IMR-90 (cell line): ENCODE measurements around the gene MRPL12. TPM values are rescaled to one million over a fixed set of nuclear protein-coding genes. Genes with fewer than 3 reads are reported as not detected.

Experiments
- ATAC-seq: fragments of 200-7000 bp; cut with Tn5 transposase; 2 replicates; pipeline ENCODE4 v1.9.1; 2020; ENCODE audit warnings: low read depth, mild to moderate bottlenecking, moderate library complexity
- BruUV-seq: library from RNA; stranded (reverse); fragments of 400-500 nt; replicated peaks from 2 replicates; lab custom pipeline; 2021; lab: Mats Ljungman, UMichigan
- CTCF ChIA-PET: fragments of 300-600 bp; formaldehyde crosslinking; extraction: SDS; loops from one replicate; lab custom pipeline; 2021; ENCODE audit warnings: antibody characterized with exemption; lab: Yijun Ruan, JAX
- POLR2A ChIA-PET: fragments of 300-600 bp; sonication (Branson Sonifier 250); formaldehyde crosslinking; loops from one replicate; lab custom pipeline; 2022; ENCODE audit warnings: antibody characterized with exemption; ENCODE audit not compliant: unreplicated experiment; lab: Charles Lee
- DNase-seq: peaks from one replicate; pipeline ENCODE4 v3.0.0; 2013
- H2AFZ ChIP-seq: replicated peaks from 2 replicates; pipeline ENCODE3; 2013; ENCODE audit warnings: low read length, mild to moderate bottlenecking; ENCODE audit not compliant: poor library complexity
- H2AK5ac ChIP-seq: 2 replicates; pipeline ENCODE4 v1.6.1; 2013; ENCODE audit warnings: low read depth, low read length, inconsistent platforms
- H2AK9ac ChIP-seq: replicated peaks from 2 replicates; pipeline ENCODE3; 2013; ENCODE audit warnings: mild to moderate bottlenecking, low read depth, low read length, moderate library complexity; ENCODE audit not compliant: poor library complexity
- H2BK120ac ChIP-seq: 2 replicates; pipeline ENCODE4 v1.6.1; 2013; ENCODE audit warnings: low read depth, low read length, inconsistent platforms
- H2BK15ac ChIP-seq: 3 replicates; pipeline ENCODE4 v1.6.1; 2013; ENCODE audit warnings: low read depth, low read length, inconsistent platforms
- H2BK20ac ChIP-seq: 2 replicates; pipeline ENCODE4 v1.6.1; 2013; ENCODE audit warnings: low read depth, mild to moderate bottlenecking, inconsistent platforms, low read length, moderate library complexity
- H2BK5ac ChIP-seq: 2 replicates; pipeline ENCODE4 v1.6.1; 2013; ENCODE audit warnings: mild to moderate bottlenecking, low read depth, low read length, inconsistent platforms; ENCODE audit not compliant: poor library complexity, severe bottlenecking
- H3K14ac ChIP-seq: replicated peaks from 2 replicates; pipeline ENCODE4 v1.6.1; 2013; ENCODE audit warnings: low read depth, low read length, inconsistent platforms
- H3K18ac ChIP-seq: 2 replicates; pipeline ENCODE4 v1.6.1; 2013; ENCODE audit warnings: low read depth, low read length, control low read depth
- H3K23ac ChIP-seq: 2 replicates; pipeline ENCODE4 v1.6.1; 2013; ENCODE audit warnings: low read depth, low read length, inconsistent platforms
- H3K27ac ChIP-seq: 2 replicates; pipeline ENCODE4 v1.5.1; 2013; ENCODE audit warnings: mild to moderate bottlenecking, control low read depth, low read length; ENCODE audit not compliant: insufficient read depth
- H3K27me3 ChIP-seq: 2 replicates; pipeline ENCODE4 v1.6.1; 2013; ENCODE audit warnings: low read length; ENCODE audit not compliant: control insufficient read depth, insufficient read depth
- H3K36me3 ChIP-seq: 2 replicates; pipeline ENCODE4 v1.6.1; 2013; ENCODE audit warnings: low read length, mixed read lengths; ENCODE audit not compliant: control insufficient read depth, insufficient read depth
- H3K4ac ChIP-seq: 2 replicates; pipeline ENCODE4 v1.6.1; 2013; ENCODE audit warnings: low read depth, low read length, inconsistent platforms
- H3K4me1 ChIP-seq: 2 replicates; pipeline ENCODE4 v1.6.1; 2013; ENCODE audit warnings: low read length, mixed read lengths; ENCODE audit not compliant: control insufficient read depth, insufficient read depth
- H3K4me2 ChIP-seq: 2 replicates; pipeline ENCODE4 v1.6.1; 2013; ENCODE audit warnings: low read depth, mild to moderate bottlenecking, control low read depth, low read length, moderate library complexity
- H3K4me3 ChIP-seq: 2 replicates; pipeline ENCODE4 v1.5.1; 2013; ENCODE audit warnings: low read depth, mild to moderate bottlenecking, control low read depth, low read length, moderate library complexity; ENCODE audit not compliant: insufficient read depth
- H3K56ac ChIP-seq: 2 replicates; pipeline ENCODE4 v1.6.1; 2013; ENCODE audit warnings: low read length, inconsistent platforms; ENCODE audit not compliant: insufficient read depth; ENCODE audit errors: extremely low read depth
- H3K79me1 ChIP-seq, 2 experiments: 2 replicates each; pipeline ENCODE4 v1.6.1; 2013; ENCODE audit warnings: low read length in 2 of 2, inconsistent platforms in 1 of 2, low read depth in 1 of 2
- H3K9ac ChIP-seq: 2 replicates; pipeline ENCODE4 v1.6.1; 2013; ENCODE audit warnings: low read depth, low read length, control low read depth
- H3K9me1 ChIP-seq: 2 replicates; pipeline ENCODE4 v1.6.1; 2013; ENCODE audit warnings: low read length, inconsistent platforms; ENCODE audit not compliant: insufficient read depth
- H3K9me3 ChIP-seq: 2 replicates; pipeline ENCODE4 v1.6.1; 2013; ENCODE audit warnings: low read length; ENCODE audit not compliant: control insufficient read depth, insufficient read depth
- H4K20me1 ChIP-seq: 2 replicates; pipeline ENCODE4 v1.6.1; 2013; ENCODE audit warnings: low read length, inconsistent platforms; ENCODE audit not compliant: insufficient read depth
- H4K5ac ChIP-seq: 2 replicates; pipeline ENCODE4 v1.6.1; 2013; ENCODE audit warnings: mild to moderate bottlenecking, low read depth, low read length, control low read depth
- H4K8ac ChIP-seq, 2 experiments: 2 replicates each; pipeline ENCODE4 v1.6.1; 2013; ENCODE audit warnings: low read depth in 2 of 2, low read length in 2 of 2, control low read depth in 1 of 2, inconsistent platforms in 1 of 2
- H4K91ac ChIP-seq: 2 replicates; pipeline ENCODE4 v1.6.1; 2013; ENCODE audit warnings: low read depth, low read length, inconsistent platforms; ENCODE audit not compliant: insufficient read depth
- BHLHE40 ChIP-seq: fragments of 150-350 bp; IDR thresholded peaks from 2 replicates; pipeline ENCODE4 v1.6.1; 2016; ENCODE audit warnings: mild to moderate bottlenecking, low read depth, low read length
- CEBPB ChIP-seq: IDR thresholded peaks from 2 replicates; pipeline ENCODE4 v1.6.1; 2012; ENCODE audit warnings: low read depth, low read length, improper control_type of control experiment
- CHD1 ChIP-seq: IDR thresholded peaks from 2 replicates; pipeline ENCODE4 v1.6.1; 2012; ENCODE audit warnings: low read depth, low read length, improper control_type of control experiment
- CTCF ChIP-seq: conservative IDR thresholded peaks from 2 replicates; pipeline ENCODE4 v1.5.1; 2012; ENCODE audit warnings: mild to moderate bottlenecking, low read depth, low read length, improper control_type of control experiment
- ELK1 ChIP-seq: fragments of 150-350 bp; IDR thresholded peaks from 2 replicates; pipeline ENCODE4 v1.6.1; 2016; ENCODE audit warnings: low read depth, mild to moderate bottlenecking, low read length, moderate library complexity, borderline replicate concordance
- FOS ChIP-seq: fragments of 150-350 bp; IDR thresholded peaks from 2 replicates; pipeline ENCODE4 v1.6.1; 2016; ENCODE audit warnings: low read depth, low read length
- MAFK ChIP-seq: IDR thresholded peaks from 2 replicates; pipeline ENCODE4 v1.6.1; 2012; ENCODE audit warnings: low read depth, low read length, improper control_type of control experiment
- MAZ ChIP-seq: IDR thresholded peaks from 2 replicates; pipeline ENCODE4 v1.6.1; 2012; ENCODE audit warnings: low read depth, mild to moderate bottlenecking, low read length, improper control_type of control experiment, moderate library complexity, borderline replicate concordance
- MXI1 ChIP-seq: IDR thresholded peaks from 2 replicates; pipeline ENCODE4 v1.6.1; 2012; ENCODE audit warnings: low read depth, mild to moderate bottlenecking, low read length, moderate library complexity, borderline replicate concordance
- NFE2L2 ChIP-seq: fragments of 150-350 bp; IDR thresholded peaks from 2 replicates; pipeline ENCODE4 v1.6.1; 2016; ENCODE audit warnings: low read depth, mild to moderate bottlenecking, low read length
- POLR2A ChIP-seq: IDR thresholded peaks from 2 replicates; pipeline ENCODE4 v1.6.1; 2012; ENCODE audit warnings: mild to moderate bottlenecking, low read depth, low read length
- RAD21 ChIP-seq: IDR thresholded peaks from 2 replicates; pipeline ENCODE4 v1.6.1; 2012; ENCODE audit warnings: low read length, improper control_type of control experiment
- RCOR1 ChIP-seq: IDR thresholded peaks from 2 replicates; pipeline ENCODE4 v1.6.1; 2012; ENCODE audit warnings: mild to moderate bottlenecking, low read length, improper control_type of control experiment; ENCODE audit not compliant: insufficient replicate concordance
- RFX5 ChIP-seq: IDR thresholded peaks from 2 replicates; pipeline ENCODE4 v1.8.0; 2012; ENCODE audit warnings: low read depth, mild to moderate bottlenecking, low read length, moderate library complexity
- SMC3 ChIP-seq: fragments of 150-350 bp; IDR thresholded peaks from 2 replicates; pipeline ENCODE4 v1.6.1; 2016; ENCODE audit warnings: low read depth, mild to moderate bottlenecking, antibody characterized with exemption, low read length, moderate library complexity
- USF2 ChIP-seq: fragments of 150-350 bp; IDR thresholded peaks from 2 replicates; pipeline ENCODE4 v1.6.1; 2017; ENCODE audit warnings: mild to moderate bottlenecking, antibody characterized with exemption, low read length, low read depth
- WGBS, 2 experiments: methylation state at CpG; one replicate each; pipeline versions ENCODE4 v1.1.5 to v1.1.7; 2013; ENCODE audit warnings: missing lambda C conversion rate in 2 of 2; ENCODE audit not compliant: insufficient read length in 1 of 2; ENCODE audit errors: extremely low coverage in 2 of 2; 5-methylcytosine and 5-hydroxymethylcytosine counted together
- dilution Hi-C: fragments of 300-500 bp; cut with HindIII; formaldehyde crosslinking; loops from one replicate; pipeline ENCODE4 v1.14.3; 2018; ENCODE audit warnings: low sequenced_read_pairs; ENCODE audit not compliant: unreplicated experiment
- in situ Hi-C: fragments of 300-500 bp; cut with MboI; formaldehyde crosslinking; loops from 3 replicates; pipeline ENCODE4 v1.14.3; 2019; ENCODE audit warnings: low sequenced_read_pairs, inconsistent platforms, mixed read lengths
- intact Hi-C: fragments of 100-400 bp; cut with micrococcal nuclease; formaldehyde crosslinking; loops from 2 replicates; pipeline ENCODE4 v1.10.0; 2022
- polyA plus RNA-seq, 3 experiments: library from polyadenylated mRNA; depleted of rRNA; stranded (reverse); fragments of >200 nt; gene quantifications; 2 replicates each; pipeline ENCODE4 v1.2.3, GENCODE V29; 2012; ENCODE audit warnings: low replicate concordance in 1 of 3
- total RNA-seq: library from RNA; depleted of rRNA; stranded (reverse); fragments of >200 nt; gene quantifications from 2 replicates; pipeline ENCODE4 v1.2.3, GENCODE V29; 2012

Gene MRPL12
- total and polyA plus RNA-seq, 2 of the 4 experiments (the other 2 are of a cell fraction), result 17.2 to 111 TPM

- no peak overlapping the region for H3K9ac ChIP-seq
- no peak overlapping the region for H4K5ac ChIP-seq
- no peak overlapping the region for H4K91ac ChIP-seq
- no peak overlapping the region for H3K4ac ChIP-seq
- no peak overlapping the region for H2BK20ac ChIP-seq
- no peak overlapping the region for H2BK5ac ChIP-seq
- intact Hi-C loops, result no loop called here
- dilution Hi-C loops, result no loop called here
- no peak overlapping the region for H3K23ac ChIP-seq
- no peak overlapping the region for H3K56ac ChIP-seq
- BruUV-seq, result no TSS peak
- no peak overlapping the region for H3K18ac ChIP-seq
- H4K20me1 ChIP-seq, result peaks cover 1% of the 10 kb centered on the region; the same call in 1 of the 2 replicates
- H3K4me3 ChIP-seq, result no peak overlapping the region
- no peak overlapping the region for H2AFZ ChIP-seq
- H3K14ac ChIP-seq, result no peak overlapping the region
- no peaks in the 10 kb centered on the region for H3K9me3 ChIP-seq
- ATAC-seq, result no peak
- POLR2A ChIA-PET, result no interaction called here
- CTCF ChIA-PET, result no interaction called here
- H2BK15ac ChIP-seq, result no peak overlapping the region
- H3K9me1 ChIP-seq, result peaks cover 5% of the 10 kb centered on the region
- 80% methylated on average over 1 of the region's 4 CpGs; no CpG with 5 or more reads in 1 of the 2 experiments for WGBS, 2 experiments
- H3K4me2 ChIP-seq, result no peak overlapping the region
- no peak overlapping the region for H4K8ac ChIP-seq
- no peak for TF ChIP-seq MAZ
- no peak for TF ChIP-seq RFX5
- TF ChIP-seq POLR2A, result no peak
- TF ChIP-seq RCOR1, result no peak
- no peak for TF ChIP-seq RAD21
- no peak for TF ChIP-seq MXI1
- TF ChIP-seq FOS, result no peak
- TF ChIP-seq ELK1, result no peak
- no peak for TF ChIP-seq CTCF
- no peak for TF ChIP-seq MAFK
- no peak for TF ChIP-seq USF2
- TF ChIP-seq CEBPB, result no peak
- TF ChIP-seq NFE2L2, result no peak
- no peak for TF ChIP-seq CHD1
- TF ChIP-seq BHLHE40, result no peak
- TF ChIP-seq SMC3, result no peak
- no peaks in the 10 kb centered on the region for H3K79me1 ChIP-seq
- DNase-seq, result no peak
- H2BK120ac ChIP-seq, result no peak overlapping the region
- H3K27ac ChIP-seq, result no peak overlapping the region
- in situ Hi-C loops, result no loop called here
- H3K4me1 ChIP-seq, result peaks cover 2% of the 10 kb centered on the region
- H2AK5ac ChIP-seq, result no peak overlapping the region
- H3K27me3 ChIP-seq, result no peaks in the 10 kb centered on the region
- no peak overlapping the region for H2AK9ac ChIP-seq
- H3K36me3 ChIP-seq, result no peaks in the 10 kb centered on the region
Measured at GRCh38 chr17:81656835-81657234, 46.3 kb upstream of the MRPL12 start.
